Mesothelial cell of epicardium (in vitro differentiated cells): ENCODE results near the gene RYR2. TPM values are rescaled to one million over a fixed set of nuclear protein-coding genes. Genes with fewer than 3 reads are reported as not detected.

Experiments used
- DNase-seq, 2 experiments: peaks; one replicate each; pipeline ENCODE4 v3.0.0; 2021; ENCODE audit warnings: low spot score in 2 of 2; ENCODE audit not compliant: unreplicated experiment in 2 of 2
- H3K27ac Mint-ChIP-seq: 2 replicates; pipeline ENCODE4 v1.8.0; 2021; ENCODE audit warnings: mixed read lengths
- H3K27me3 Mint-ChIP-seq: 2 replicates; pipeline ENCODE4 v1.8.0; 2021; ENCODE audit warnings: low read depth, mixed read lengths
- H3K36me3 Mint-ChIP-seq: 2 replicates; pipeline ENCODE4 v1.8.0; 2021; ENCODE audit warnings: mixed read lengths
- H3K4me1 Mint-ChIP-seq: 2 replicates; pipeline ENCODE4 v1.8.0; 2021; ENCODE audit warnings: mixed read lengths
- H3K4me3 Mint-ChIP-seq: 2 replicates; pipeline ENCODE4 v1.8.0; 2021; ENCODE audit warnings: mild to moderate bottlenecking, moderate library complexity, mixed read lengths
- H3K9me3 Mint-ChIP-seq: 2 replicates; pipeline ENCODE4 v1.8.0; 2021; ENCODE audit warnings: mixed read lengths
- CTCF ChIP-seq: fragments of 200-600 bp; sonication (generic); IDR thresholded peaks from one replicate; pipeline ENCODE4 v1.5.0; 2021; ENCODE audit warnings: antibody characterized with exemption; ENCODE audit not compliant: unreplicated experiment
- total RNA-seq: library from RNA; stranded (reverse); gene quantifications from 3 replicates; pipeline ENCODE4 v1.2.1, GENCODE V29; 2021

Gene RYR2
- total RNA-seq, 1 donor from 2014 or later, result 6.1 TPM

GRCh38 chr1:237763137-237763536, 721.2 kb downstream of the RYR2 start:
- TF ChIP-seq CTCF, result no peak
- no peak for DNase-seq
- H3K36me3 Mint-ChIP-seq, result no peaks in the 10 kb centered on the region
- no peaks in the 10 kb centered on the region for H3K27me3 Mint-ChIP-seq
- peaks cover 4% of the 10 kb centered on the region for H3K4me1 Mint-ChIP-seq
- H3K27ac Mint-ChIP-seq, result no peak overlapping the region
- no peak overlapping the region for H3K4me3 Mint-ChIP-seq
- H3K9me3 Mint-ChIP-seq, result no peaks in the 10 kb centered on the region

- peaks cover 4% of the 10 kb centered on the region for H3K4me1 Mint-ChIP-seq
- H3K9me3 Mint-ChIP-seq, result no peaks in the 10 kb centered on the region
- H3K27me3 Mint-ChIP-seq, result no peaks in the 10 kb centered on the region
- no peak for DNase-seq
- no peaks in the 10 kb centered on the region for H3K36me3 Mint-ChIP-seq
- TF ChIP-seq CTCF, result no peak
- H3K4me3 Mint-ChIP-seq, result no peak overlapping the region
- no peak overlapping the region for H3K27ac Mint-ChIP-seq
Measured at GRCh38 chr1:237763751-237764150, 721.8 kb downstream of the RYR2 start.

GRCh38 chr1:237769916-237770315, 727.9 kb downstream of the RYR2 start:
- peaks cover 20% of the 10 kb centered on the region for H3K4me1 Mint-ChIP-seq
- no peak for DNase-seq
- no peak for TF ChIP-seq CTCF
- no peaks in the 10 kb centered on the region for H3K27me3 Mint-ChIP-seq
- H3K27ac Mint-ChIP-seq, result no peak overlapping the region
- H3K9me3 Mint-ChIP-seq, result no peaks in the 10 kb centered on the region
- H3K36me3 Mint-ChIP-seq, result no peaks in the 10 kb centered on the region
- no peak overlapping the region for H3K4me3 Mint-ChIP-seq

- H3K4me3 Mint-ChIP-seq, result no peak overlapping the region
- DNase-seq, result no peak
- H3K36me3 Mint-ChIP-seq, result no peaks in the 10 kb centered on the region
- no peaks in the 10 kb centered on the region for H3K27me3 Mint-ChIP-seq
- peak overlapping the region; percentile 83 for H3K27ac Mint-ChIP-seq
- H3K9me3 Mint-ChIP-seq, result no peaks in the 10 kb centered on the region
- H3K4me1 Mint-ChIP-seq, result peaks cover 38% of the 10 kb centered on the region
- no peak for TF ChIP-seq CTCF
Measured at GRCh38 chr1:237772009-237772408, 730.0 kb downstream of the RYR2 start.

GRCh38 chr1:237774246-237774645, 732.3 kb downstream of the RYR2 start:
- TF ChIP-seq CTCF, result no peak
- no peak for DNase-seq
- Mint-ChIP-seq H3K4me1 (peaks cover 44% of the 10 kb centered on the region), H3K27ac (no peak overlapping the region), H3K27me3 (no peaks in the 10 kb centered on the region), H3K4me3 (no peak overlapping the region), H3K9me3 (no peaks in the 10 kb centered on the region), H3K36me3 (no peaks in the 10 kb centered on the region)

GRCh38 chr1:237779356-237779755, 737.4 kb downstream of the RYR2 start:
- no peaks in the 10 kb centered on the region for H3K27me3 Mint-ChIP-seq
- no peak overlapping the region for H3K4me3 Mint-ChIP-seq
- H3K36me3 Mint-ChIP-seq, result peaks cover 3% of the 10 kb centered on the region
- H3K4me1 Mint-ChIP-seq, result peaks cover 31% of the 10 kb centered on the region
- H3K27ac Mint-ChIP-seq, result no peak overlapping the region
- H3K9me3 Mint-ChIP-seq, result peaks cover 2% of the 10 kb centered on the region
- no peak for TF ChIP-seq CTCF
- DNase-seq, result no peak
